A549 (cell line): Measurements from ENCODE around the gene CDH2. TPM values are rescaled to one million over a fixed set of nuclear protein-coding genes. Genes with fewer than 3 reads are reported as not detected.

Experiments
- ATAC-seq, 2 experiments: fragments of 200-7000 bp in 1 of 2; fragments of >200 bp in 1 of 2; cut with Nextera tagmentation in 1 of 2; cut with Tn5 transposase in 1 of 2; 3 replicates each; pipeline versions ENCODE4 v1.8.0 to v1.9.1; 2018 to 2020; ENCODE audit warnings: mild to moderate bottlenecking in 1 of 2, moderate library complexity in 1 of 2
- CTCF ChIA-PET: fragments of 300-600 bp; sonication (Branson Sonifier 250); formaldehyde crosslinking; extraction: SDS; loops from one replicate; lab custom pipeline; 2021; ENCODE audit warnings: antibody characterized with exemption, inconsistent platforms; lab: Yijun Ruan, JAX
- POLR2A ChIA-PET: fragments of 350-600 bp; formaldehyde crosslinking; extraction: SDS; loops from one replicate; lab custom pipeline; 2021; ENCODE audit warnings: antibody characterized with exemption, inconsistent platforms; lab: Yijun Ruan, JAX
- DNase-seq, 2 experiments: peaks; one replicate each; pipeline versions ENCODE4 v3.0.0 to v3.0.0-alpha.2; 2011 to 2016; ENCODE audit warnings: low read depth in 1 of 2, low spot score in 1 of 2
- FAIRE-seq: peaks from 2 replicates; lab custom pipeline; 2011; peaks lifted over from hg19 to GRCh38; lab: Jason Lieb, UNC
- H3K27ac ChIP-seq, 2 experiments: fragments of >200 bp; sonication (Bioruptor Twin); formaldehyde crosslinking; 3 replicates each; pipeline ENCODE4 v1.5.1; 2016 to 2017
- H3K4me1 ChIP-seq: fragments of >200 bp; sonication (Bioruptor Twin); formaldehyde crosslinking; 3 replicates; pipeline ENCODE4 v1.6.1; 2016
- H3K4me2 ChIP-seq: fragments of >200 bp; sonication (Bioruptor Twin); formaldehyde crosslinking; 3 replicates; pipeline ENCODE4 v1.6.1; 2016
- H3K4me3 ChIP-seq: fragments of >200 bp; sonication (Bioruptor Twin); formaldehyde crosslinking; 3 replicates; pipeline ENCODE4 v1.5.1; 2016
- H3K9me3 ChIP-seq: fragments of >200 bp; sonication (Bioruptor Twin); formaldehyde crosslinking; 3 replicates; pipeline ENCODE4 v1.6.1; 2016
- CEBPB ChIP-seq, 2 experiments: fragments of >200 bp in 1 of 2; sonication (Bioruptor Twin) in 1 of 2; formaldehyde crosslinking in 1 of 2; IDR thresholded peaks; 2 replicates each; pipeline ENCODE4 v1.6.1; 2012 to 2016
- CHD2 ChIP-seq: fragments of 150-350 bp; IDR thresholded peaks from 2 replicates; pipeline ENCODE4 v1.6.1; 2014; ENCODE audit warnings: low read length; ENCODE audit not compliant: partially characterized antibody
- FOSL2 ChIP-seq, 2 experiments: fragments of 450-650 bp in 1 of 2; fragments of >200 bp in 1 of 2; sonication (Bioruptor Twin) in 1 of 2; formaldehyde crosslinking; IDR thresholded peaks; 2 replicates each; pipeline versions ENCODE4 v1.5.0 to v1.6.1; 2016 to 2020; ENCODE audit warnings: mild to moderate bottlenecking in 1 of 2, moderate library complexity in 1 of 2
- GATA3 ChIP-seq: IDR thresholded peaks from 2 replicates; pipeline ENCODE4 v1.6.1; 2012; ENCODE audit warnings: borderline replicate concordance
- HDAC2 ChIP-seq: fragments of 200-600 bp; sonication (generic); IDR thresholded peaks from 2 replicates; pipeline ENCODE4 v1.6.1; 2016
- JUNB ChIP-seq: fragments of >200 bp; sonication (Bioruptor Twin); formaldehyde crosslinking; IDR thresholded peaks from 2 replicates; pipeline ENCODE4 v1.6.1; 2016
- KDM5A ChIP-seq: fragments of 200-600 bp; sonication (generic); IDR thresholded peaks from 2 replicates; pipeline ENCODE4 v1.6.1; 2016; ENCODE audit warnings: antibody characterized with exemption, mild to moderate bottlenecking
- MAFK ChIP-seq: fragments of 450-650 bp; IDR thresholded peaks from 2 replicates; pipeline ENCODE4 v1.6.1; 2014; ENCODE audit not compliant: partially characterized antibody
- NPAS2 ChIP-seq: fragments of 250-450 bp; sonication (Bioruptor Pico); IDR thresholded peaks from 2 replicates; pipeline ENCODE4 v1.8.0; 2022; ENCODE audit warnings: mild to moderate bottlenecking, moderate library complexity, borderline replicate concordance
- RAD21 ChIP-seq, 2 experiments: fragments of >200 bp in 1 of 2; sonication (Bioruptor Twin) in 1 of 2; formaldehyde crosslinking in 1 of 2; IDR thresholded peaks in 1 of 2; conservative IDR thresholded peaks in 1 of 2; 2 replicates in 1 of 2; 3 replicates in 1 of 2; pipeline ENCODE4 v1.6.1; 2012 to 2018; ENCODE audit warnings: inconsistent platforms in 1 of 2
- ZFP36 ChIP-seq: fragments of 450-650 bp; IDR thresholded peaks from 2 replicates; pipeline ENCODE4 v1.6.1; 2014; ENCODE audit warnings: borderline replicate concordance; ENCODE audit not compliant: partially characterized antibody
- WGBS: methylation state at CpG from one replicate; pipeline ENCODE4 v1.1.6; 2017; ENCODE audit errors: missing lambda C conversion rate; 5-methylcytosine and 5-hydroxymethylcytosine counted together
- polyA plus RNA-seq, 4 experiments: library from polyadenylated mRNA; depleted of rRNA in 3 of 4; stranded (reverse); fragments of >200 nt; fragmentation: RNase III in 1 of 4; extraction: RNeasy Plus Mini Kit Qiagen cat#74134 plus additional on column Dnase treatment in 1 of 4; gene quantifications; 2 replicates in 3 of 4; 3 replicates in 1 of 4; pipeline ENCODE4 v1.2.3, GENCODE V29; 2011 to 2017
- TF ChIP-seq, protein P1 (sequence below): IDR thresholded peaks from 2 replicates; pipeline ENCODE4 v1.6.1; 2012

CDH2 gene
- polyA plus RNA-seq, 2 of the 4 experiments (the other 2 are of a cell fraction): 54.0 to 71.9 TPM

DNA sequence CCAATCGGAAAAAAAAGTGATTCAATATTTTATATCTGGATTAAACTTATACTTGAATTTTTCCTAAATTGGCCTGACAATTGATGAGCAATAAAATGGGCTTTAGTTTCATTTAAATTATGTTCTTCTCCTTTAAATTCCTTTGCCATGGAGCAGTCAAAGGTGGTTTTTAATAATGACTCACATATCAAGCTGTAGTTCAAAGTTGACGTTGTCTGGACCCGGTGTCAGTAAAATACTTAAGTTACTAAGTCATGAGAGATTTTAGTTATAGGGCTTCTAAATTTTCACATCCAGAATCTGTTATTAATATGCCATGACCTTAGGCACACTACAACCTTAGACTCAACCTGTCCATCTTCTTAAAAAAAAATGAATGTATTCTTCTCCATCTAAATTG lies 62.5 kb downstream of the CDH2 start:
- no peaks in the 10 kb centered on the region for H3K9me3 ChIP-seq
- WGBS: 2% methylated on average over 3 of the region's 3 CpGs
- peak overlapping the region; percentile 93 for H3K4me2 ChIP-seq
- H3K27ac ChIP-seq: peak overlapping the region; percentile 74 to 87
- ATAC-seq: peak in 1 of 2 experiments; percentile 64; a peak in 3 of 6 replicates
- 0 out of 3 replicates have a peak overlapping the region, but pooled peaks have one; percentile 11 for H3K4me3 ChIP-seq
- peak in 1 of 2 experiments; percentile 43 for DNase-seq
- no peak for FAIRE-seq
- ChIA-PET CTCF (interaction anchor here (0.6 kb wide), 1 partner anchor 1648 kb away, joined by 3 read pairs; no protein-coding TSS in a partner anchor), POLR2A (interaction anchor here (1.4 kb wide), 1 partner anchor 64 kb away, joined by 3 read pairs; no protein-coding TSS in a partner anchor)
- peaks cover 73% of the 10 kb centered on the region for H3K4me1 ChIP-seq
- no peak for TF ChIP-seq MAFK
- TF ChIP-seq JUNB: 0 out of 2 replicates have a peak, but pooled peaks have one; percentile 2
- TF ChIP-seq ZFP36: no peak
- TF ChIP-seq FOSL2 (IDR thresholded peaks at IDR 0.05): 0 out of 2 replicates have a peak, but pooled peaks have one; percentile 26
- peak; percentile 45 for TF ChIP-seq FOSL2 (CRISPR knock-in tag; IDR thresholded peaks at IDR 0.05)
- TF ChIP-seq NPAS2 (CRISPR knock-in tag): no peak
- TF ChIP-seq KDM5A: no peak

DNA sequence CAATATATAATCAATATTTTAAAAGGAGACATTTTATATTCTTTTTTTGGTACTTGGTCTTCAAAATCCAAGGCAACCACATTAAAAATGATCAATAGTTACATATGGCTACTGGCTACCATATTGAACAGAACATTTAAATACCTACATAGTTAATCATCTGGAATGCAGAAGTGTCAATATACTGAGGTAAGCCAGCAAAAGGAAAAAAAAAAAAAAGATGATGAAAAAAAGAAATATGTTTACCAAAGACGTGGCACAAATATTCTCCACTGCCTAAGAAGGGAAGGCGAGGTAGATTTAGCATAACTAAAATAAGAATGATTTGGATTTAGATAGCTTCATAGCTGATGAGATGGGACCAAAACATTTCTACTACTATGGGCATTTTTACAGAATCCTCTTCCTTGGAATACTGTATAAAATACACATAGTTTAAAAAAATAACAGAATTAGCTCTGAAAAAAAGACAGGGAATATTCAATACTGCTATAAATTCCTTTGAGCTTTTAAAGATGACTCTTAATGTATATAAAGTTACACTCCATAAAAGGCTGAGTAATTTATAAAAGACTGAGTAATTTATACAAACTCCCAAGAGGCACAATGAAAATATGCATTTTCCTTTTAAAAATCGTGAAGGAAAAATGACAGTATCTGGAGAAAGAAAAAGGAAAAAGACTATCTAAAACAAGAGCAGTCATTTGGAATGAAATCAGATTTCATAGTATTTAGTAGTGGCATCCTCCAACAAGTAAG lies 63.5 kb downstream of the CDH2 start:
- H3K27ac ChIP-seq: peak overlapping the region; percentile 44 to 76
- 13% methylated on average over 3 of the region's 3 CpGs for WGBS
- CTCF ChIA-PET: interaction anchor here (0.6 kb wide), 1 partner anchor 191 kb away, joined by 4 read pairs; no protein-coding TSS in a partner anchor

DNA sequence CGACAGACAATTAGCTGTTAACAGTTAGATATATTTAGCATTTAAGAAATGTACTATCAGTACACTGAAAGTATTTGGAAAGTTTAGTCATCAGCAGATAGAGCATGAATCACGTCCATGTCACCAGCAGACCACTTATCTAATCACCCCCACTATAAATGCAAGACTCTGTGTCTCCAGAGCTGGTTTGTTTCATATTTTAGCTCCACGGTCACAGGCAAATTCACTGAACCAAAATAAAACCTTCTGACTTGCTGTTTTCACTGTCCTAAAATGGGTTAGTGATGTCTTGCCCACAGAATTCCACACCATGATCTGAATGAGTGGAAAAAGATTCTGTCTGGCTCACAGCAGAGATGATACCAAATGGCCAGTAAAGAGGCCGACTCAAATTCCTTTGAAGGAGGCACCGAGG lies 64.9 kb downstream of the CDH2 start:
- peaks cover 95% of the 10 kb centered on the region for H3K4me1 ChIP-seq
- 3% methylated on average over 5 of the region's 5 CpGs for WGBS
- peak overlapping the region; percentile 76 to 86 for H3K27ac ChIP-seq
- H3K4me3 ChIP-seq: peak overlapping the region; percentile 13; the same call in 1 of the 3 replicates
- CTCF ChIA-PET: interaction anchor here (0.6 kb wide), 1 partner anchor 12 kb away, joined by 3 read pairs; no protein-coding TSS in a partner anchor
- no peak for TF ChIP-seq KDM5A
- TF ChIP-seq GATA3: peak; percentile 61; the same call in 1 of the 2 replicates
- peak; percentile 62 for TF ChIP-seq FOSL2 (IDR thresholded peaks at IDR 0.05)
- TF ChIP-seq FOSL2 (CRISPR knock-in tag; IDR thresholded peaks at IDR 0.05): peak; percentile 74
- no peak for TF ChIP-seq HDAC2
- 0 out of 4 replicates have a peak, but pooled peaks of 1 of the 2 experiments have one; percentile 4 for TF ChIP-seq CEBPB (IDR thresholded peaks at IDR 0.05)
- TF ChIP-seq RAD21 (conservative IDR thresholded peaks at IDR 0.05 in 1 of 2, IDR thresholded peaks at IDR 0.05 in 1 of 2): 0 out of 5 replicates have a peak, but pooled peaks of 1 of the 2 experiments have one; percentile 10
- peak; percentile 71 for TF ChIP-seq JUNB
- TF ChIP-seq, all 56 proteins: peak for 5
- DNase-seq (peak in 1 of 2 experiments; percentile 17), FAIRE-seq (no peak), ATAC-seq (peak in 1 of 2 experiments; percentile 37; a peak in 2 of 6 replicates)
- no peaks in the 10 kb centered on the region for H3K9me3 ChIP-seq
- peak overlapping the region; percentile 93 for H3K4me2 ChIP-seq
- POLR2A ChIA-PET: interaction anchor here (0.8 kb wide), 1 partner anchor 66 kb away, joined by 3 read pairs; no protein-coding TSS in a partner anchor

More for the DNA sequence above, 63.5 kb downstream of the CDH2 start:
- DNase-seq (no peak), FAIRE-seq (no peak), ATAC-seq (no peak)
- Histone ChIP-seq H3K4me2 (peak overlapping the region; percentile 93), H3K9me3 (no peaks in the 10 kb centered on the region), H3K4me3 (no peak overlapping the region), H3K4me1 (peaks cover 83% of the 10 kb centered on the region)
- POLR2A ChIA-PET: interaction anchor here (1.4 kb wide), 1 partner anchor 65 kb away, joined by 3 read pairs; no protein-coding TSS in a partner anchor
- no peak for TF ChIP-seq ZFP36
- TF ChIP-seq CHD2: no peak
- TF ChIP-seq, protein P1, sequence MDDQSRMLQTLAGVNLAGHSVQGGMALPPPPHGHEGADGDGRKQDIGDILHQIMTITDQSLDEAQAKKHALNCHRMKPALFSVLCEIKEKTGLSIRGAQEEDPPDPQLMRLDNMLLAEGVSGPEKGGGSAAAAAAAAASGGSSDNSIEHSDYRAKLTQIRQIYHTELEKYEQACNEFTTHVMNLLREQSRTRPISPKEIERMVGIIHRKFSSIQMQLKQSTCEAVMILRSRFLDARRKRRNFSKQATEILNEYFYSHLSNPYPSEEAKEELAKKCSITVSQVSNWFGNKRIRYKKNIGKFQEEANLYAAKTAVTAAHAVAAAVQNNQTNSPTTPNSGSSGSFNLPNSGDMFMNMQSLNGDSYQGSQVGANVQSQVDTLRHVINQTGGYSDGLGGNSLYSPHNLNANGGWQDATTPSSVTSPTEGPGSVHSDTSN: no peak
- TF ChIP-seq KDM5A: no peak

DNA sequence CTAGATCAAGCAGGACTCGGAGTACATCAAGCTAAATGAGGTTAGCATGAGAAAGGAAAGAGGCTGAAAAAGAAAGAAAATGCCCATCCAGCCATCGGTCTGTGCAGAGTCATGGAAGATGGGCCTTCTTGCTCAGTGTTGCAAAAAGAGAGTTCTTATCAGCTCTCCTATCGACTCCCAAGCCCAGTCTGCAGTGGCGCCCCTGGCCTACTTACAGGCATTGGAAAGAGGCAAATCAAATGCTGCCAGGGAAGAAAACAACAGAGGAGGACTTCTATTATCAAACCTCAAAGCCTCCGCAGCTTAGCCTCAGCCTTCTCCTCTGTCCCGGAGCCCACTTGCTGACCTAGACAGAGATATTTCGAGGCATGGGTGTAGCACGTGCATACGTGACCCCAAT lies 66.0 kb downstream of the CDH2 start:
- Histone ChIP-seq H3K9me3 (no peaks in the 10 kb centered on the region), H3K4me3 (no peak overlapping the region), H3K4me1 (peaks cover 87% of the 10 kb centered on the region), H3K4me2 (no peak overlapping the region), H3K27ac (peak overlapping the region; percentile 76 to 86)
- no peak for TF ChIP-seq CEBPB (IDR thresholded peaks at IDR 0.05)
- no peak for DNase-seq
- no peak for ATAC-seq
- CTCF ChIA-PET: no interaction called here
- 86% methylated on average over 9 of the region's 9 CpGs for WGBS
- no peak for FAIRE-seq
- POLR2A ChIA-PET: no interaction called here
